Midbrain (tissue), 1 donor: Measurements from ENCODE around the gene HCST.
"Not testable (repeated sequence)": the region's sequence is repeated elsewhere in the genome, so short reads cannot be mapped to it uniquely, and the experiment has no call there.

Source experiments
- DNase-seq: peaks from one replicate; lab custom pipeline; 2025; lab: John Stamatoyannopoulos, UW

Gene HCST

DNA sequence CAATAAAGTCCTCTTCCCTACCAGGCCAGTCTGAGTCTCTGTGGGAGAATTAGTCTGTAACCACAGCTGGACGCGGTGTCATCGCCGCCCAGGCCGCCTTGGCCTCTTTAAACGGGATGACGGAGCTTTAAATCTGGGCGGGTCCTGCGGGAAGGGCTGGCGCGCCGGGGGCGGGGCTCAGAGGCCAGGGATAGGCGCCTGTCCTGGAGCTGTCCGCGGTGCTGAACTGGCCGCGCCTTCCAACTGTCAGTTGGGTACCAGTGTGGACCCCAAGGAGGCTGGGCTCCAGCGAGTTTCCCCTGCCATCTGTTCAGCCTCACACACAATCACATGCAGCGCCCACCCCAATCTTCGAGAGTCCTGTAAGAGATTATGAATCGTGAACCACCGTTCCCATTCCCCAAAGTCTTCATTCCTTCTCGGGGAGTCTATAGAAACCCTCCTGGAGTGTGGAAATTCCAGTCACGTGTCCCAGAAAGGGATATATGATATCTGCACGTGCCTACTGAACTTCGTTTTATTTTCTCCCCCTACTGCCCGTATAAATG lies 22.5 kb upstream of the HCST start:
- peak; percentile 83 for DNase-seq

DNA sequence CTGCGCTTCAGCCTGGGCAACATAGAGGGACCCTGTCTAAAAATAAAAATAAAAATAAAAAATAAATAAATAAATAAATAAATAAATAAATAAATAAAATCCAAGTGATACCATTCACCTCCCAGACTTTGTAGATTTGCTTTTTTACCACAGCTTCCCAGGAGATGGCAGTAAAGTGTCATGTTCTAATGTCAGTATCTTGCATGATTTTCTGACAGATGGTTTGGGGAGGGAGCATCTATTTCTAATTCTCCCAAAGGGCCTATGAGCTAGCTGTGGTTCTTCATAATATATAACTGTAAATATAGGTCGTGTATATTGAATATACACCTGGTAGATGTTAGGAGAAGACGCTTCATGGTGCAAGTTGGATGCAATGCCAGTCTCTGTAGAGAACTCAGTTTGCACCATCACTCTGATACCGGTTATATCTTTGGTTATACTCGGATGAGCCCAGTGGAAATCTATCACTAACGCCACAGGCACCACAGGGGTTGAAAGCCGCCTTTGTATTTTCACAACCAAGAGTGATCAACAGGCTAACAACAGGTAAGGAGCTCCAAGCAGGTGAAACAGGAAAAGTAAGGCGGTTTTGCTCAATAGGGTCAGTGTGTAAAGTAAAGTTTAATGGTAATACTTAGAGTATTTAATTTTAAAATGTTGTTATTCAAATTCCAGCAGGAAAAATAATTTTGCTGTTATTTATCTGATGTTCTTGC lies 20.1 kb upstream of the HCST start:
- peak; percentile 81 for DNase-seq

DNA sequence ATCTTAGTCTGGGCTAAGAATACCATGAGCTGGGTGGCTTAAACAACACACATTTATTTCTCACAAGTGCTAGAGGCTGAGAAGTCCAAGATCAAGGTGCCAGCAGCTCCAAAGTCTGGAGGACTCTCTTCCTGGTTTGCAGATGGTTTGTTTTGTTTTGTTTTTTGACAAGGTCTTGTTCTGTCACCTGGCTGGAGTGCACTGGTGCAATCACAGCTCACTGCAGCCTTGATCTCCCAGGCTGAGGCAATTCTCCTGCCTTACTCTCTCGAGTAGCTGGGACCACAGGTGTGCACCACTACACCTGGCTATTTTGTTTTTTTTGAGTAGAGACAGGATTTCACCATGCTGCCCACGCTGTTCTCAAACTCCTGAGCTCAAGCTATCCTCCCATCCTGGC lies 18.4 kb upstream of the HCST start:
- DNase-seq = no peak

DNA sequence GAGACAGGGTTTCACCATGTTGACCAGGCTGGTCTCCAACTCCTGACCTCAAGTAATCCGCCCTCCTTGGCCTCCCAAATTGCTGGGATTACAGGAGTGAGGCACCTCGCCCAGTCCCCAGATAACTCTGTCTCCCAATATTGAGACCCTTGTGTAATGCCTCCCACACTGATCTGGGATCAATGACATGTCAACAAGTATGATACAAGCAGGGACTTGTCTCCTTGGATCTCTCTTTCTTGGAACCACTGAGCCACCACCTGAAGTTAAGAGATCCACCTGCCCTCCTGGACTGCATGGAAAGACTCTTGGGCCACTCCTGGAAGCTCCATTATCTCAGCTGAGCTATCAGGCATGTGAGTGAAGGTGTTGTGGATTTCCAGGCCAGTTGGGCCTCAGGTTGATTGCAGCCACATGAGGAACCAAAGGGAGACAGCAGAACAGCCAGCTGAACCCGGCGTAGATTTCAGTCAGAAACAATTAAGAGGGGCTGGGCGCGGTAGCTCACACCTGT lies 17.0 kb upstream of the HCST start:
- no peak for DNase-seq

DNA sequence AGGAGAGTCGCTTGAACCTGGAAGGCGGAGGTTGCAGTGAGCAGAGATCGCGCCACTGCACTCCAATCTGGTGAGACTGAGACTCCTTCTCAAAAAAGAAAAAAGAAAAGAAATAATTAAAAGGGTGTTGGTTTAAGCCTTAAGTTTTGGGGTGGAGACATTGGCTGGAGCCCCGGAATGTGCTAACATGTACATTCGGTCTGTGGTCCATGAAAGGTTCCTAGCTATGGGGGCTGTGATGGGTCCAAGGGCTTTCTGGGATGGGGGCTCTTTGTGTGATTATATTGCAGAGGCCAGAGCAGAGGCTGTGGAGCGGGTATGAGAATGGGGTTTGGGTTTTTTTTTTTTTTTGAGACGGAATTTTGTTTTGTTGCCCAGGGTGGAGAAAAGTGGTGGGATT lies 16.4 kb upstream of the HCST start:
- DNase-seq = no peak

DNA sequence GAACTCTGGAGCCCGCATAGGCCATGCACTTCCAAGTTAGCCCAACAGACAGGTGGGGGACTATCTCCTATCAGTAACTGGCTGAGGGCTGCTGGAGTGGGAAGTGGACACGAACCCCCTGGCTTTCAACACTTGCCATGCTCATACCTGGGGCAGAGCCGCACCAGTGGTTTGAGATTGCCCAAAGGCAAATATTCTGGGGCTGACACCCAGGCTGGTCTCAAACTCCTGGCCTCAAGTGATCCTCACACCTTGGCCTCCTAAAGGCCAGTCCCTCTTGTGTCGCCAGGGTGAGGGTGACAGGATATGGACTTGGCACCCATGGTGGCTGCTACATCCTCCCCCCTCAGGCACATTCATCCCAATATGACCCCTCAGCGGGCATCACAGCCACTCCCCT lies 15.1 kb upstream of the HCST start:
- DNase-seq = no peak

DNA sequence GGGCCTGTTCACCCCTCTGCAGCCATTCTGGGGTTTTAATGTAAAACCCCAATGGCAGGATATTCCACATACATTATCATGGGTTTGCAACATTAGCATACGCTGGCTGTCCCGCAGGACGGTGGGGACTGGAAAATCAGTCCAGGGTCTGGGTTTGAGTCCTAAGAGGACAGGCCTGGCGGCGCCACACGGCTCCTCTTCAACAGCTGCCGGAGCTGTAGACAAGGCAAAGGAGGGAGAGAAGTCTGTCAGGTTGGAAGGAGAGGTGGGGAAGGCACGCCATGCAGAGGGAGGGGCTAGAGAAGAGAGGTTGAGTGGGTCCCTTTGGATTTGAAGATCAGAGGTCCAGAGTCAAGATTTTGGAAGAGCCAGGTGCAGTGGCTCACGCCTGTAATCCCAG lies 13.9 kb upstream of the HCST start:
- DNase-seq = no peak

DNA sequence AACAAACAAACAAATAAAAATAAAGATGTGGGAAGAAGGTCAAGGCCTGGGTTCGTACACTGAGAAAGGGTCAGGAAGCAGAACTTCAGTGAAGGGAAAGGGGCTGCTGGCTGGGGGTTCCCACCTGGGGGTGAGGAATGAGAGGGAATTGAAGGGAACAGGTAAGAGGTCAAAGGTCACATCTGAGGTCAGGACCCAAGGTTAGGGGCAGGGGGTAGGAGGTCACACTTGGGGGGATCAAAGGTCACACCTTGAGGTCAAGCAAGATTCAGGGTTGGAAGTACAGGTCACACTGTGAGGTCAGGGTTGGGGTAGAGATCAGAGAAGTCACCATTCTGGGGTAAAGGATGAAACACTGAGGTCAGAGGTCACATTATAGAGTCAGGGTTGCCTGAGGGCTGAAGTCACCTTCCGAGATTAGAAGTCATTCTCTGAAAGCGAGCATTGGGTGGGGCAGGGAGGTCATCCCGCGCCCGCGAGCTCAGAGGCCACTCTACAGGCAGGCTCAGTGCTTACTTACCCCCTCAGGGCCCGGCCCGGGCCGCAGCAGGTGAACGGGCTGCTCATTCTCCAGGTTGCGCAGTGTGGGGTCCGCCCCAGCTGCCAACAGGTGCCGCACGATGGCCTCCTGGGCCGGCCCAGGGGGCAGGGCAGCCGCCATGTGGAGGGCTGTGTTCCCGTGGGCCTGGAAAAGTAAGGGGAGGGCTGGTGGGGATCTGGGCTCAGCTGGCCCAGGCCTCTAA lies 12.8 kb upstream of the HCST start:
- no peak for DNase-seq

DNA sequence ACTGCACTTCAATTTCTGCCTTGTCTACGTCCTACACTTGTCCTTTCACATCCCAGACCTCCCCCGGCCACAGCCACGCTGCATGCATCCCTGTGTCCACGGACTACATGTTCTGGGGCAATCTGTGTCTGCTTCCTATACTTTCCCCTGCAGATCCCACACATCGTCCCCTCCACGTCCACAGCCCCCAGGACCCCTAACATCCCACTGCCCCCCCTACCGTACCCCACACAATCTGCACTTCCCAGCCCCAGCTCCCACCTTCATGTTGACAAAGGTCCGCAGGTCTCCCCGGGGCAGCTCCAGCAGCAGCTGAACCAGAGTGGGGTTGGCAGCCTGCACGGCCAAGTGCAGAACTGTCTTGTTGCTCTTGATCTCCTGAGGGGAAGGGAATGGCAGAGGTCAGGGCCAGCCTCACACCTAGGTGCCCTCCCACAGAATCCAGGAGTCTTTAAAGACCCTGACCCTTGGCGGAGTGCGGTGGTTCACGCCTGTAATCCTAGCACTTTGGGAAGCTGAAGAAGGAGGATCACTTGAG lies 12.1 kb upstream of the HCST start:
- DNase-seq = no peak

DNA sequence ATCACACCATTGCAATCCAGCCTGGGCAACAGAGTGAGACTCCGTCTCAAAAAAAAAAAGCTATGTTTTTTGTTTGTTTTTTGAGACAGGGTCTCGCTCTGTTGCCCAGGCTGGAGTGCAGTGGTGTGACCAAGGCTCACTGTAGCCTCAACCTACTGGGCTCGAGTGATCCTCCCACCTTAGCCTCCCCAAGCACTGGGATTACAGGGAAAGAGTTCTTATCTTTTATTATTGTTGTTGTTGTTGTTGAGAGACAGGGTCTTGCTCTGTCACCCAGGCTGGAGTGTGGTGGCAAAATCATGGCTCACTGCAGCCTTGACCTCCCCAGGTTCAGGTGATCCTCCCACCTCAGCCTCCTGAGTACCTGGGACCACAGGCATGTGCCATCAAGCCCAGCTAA lies 10.5 kb upstream of the HCST start:
- not testable (repeated sequence) for DNase-seq

DNA sequence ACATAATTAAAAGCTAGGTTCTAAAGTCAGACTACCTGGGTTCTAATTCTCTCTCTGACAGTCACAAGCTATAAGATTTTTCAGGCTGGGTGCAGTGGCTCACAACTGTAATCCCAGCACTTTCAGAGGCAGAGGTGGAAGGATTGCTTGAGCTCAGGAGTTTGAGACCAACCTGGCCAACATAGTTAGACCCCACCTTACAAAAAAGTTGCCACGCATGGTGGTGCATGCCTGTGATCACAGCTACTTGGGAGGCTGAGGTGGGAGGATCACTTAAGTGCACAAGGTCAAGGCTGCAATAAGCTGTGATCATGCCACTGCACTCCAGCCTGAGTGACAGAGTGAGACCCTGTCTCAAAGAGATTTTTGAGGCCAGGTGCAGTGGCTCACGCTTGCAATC lies 8.0 kb upstream of the HCST start:
- DNase-seq = no peak

DNA sequence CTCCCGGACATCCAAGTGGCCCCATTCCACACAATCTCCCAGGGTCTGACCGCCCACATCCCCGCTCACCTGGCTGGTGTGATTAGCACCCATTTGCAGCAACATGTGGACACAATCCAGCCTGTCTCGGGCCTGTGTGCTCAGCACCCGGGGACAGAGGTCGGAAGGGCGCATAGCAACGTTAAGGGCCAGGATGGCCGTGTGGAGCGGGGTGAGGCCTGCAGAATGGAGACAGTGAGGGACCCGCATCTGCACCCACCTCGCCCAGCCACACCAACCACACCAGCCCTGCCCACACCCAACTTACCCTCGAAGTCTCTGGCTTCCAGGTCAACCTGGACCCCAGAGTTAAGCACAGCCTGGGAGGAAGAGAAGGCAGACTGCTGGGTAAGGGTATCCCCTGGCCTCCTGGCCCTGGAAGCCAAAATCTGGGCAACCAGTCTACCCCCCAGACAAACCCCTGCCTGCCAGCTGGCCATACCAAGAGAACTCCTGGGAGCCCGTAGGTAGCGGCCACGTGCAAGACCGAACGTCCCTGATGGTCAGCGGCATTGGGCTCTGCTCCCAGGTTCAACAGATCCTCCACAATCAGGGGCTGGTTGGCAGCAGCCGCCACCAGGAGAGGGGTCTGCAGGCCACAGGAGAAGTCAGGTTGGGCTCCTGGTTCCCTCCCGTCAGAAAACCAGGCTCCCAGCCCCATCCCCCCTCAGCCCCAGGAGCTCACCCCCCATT lies 6.3 kb upstream of the HCST start:
- DNase-seq = no peak

DNA sequence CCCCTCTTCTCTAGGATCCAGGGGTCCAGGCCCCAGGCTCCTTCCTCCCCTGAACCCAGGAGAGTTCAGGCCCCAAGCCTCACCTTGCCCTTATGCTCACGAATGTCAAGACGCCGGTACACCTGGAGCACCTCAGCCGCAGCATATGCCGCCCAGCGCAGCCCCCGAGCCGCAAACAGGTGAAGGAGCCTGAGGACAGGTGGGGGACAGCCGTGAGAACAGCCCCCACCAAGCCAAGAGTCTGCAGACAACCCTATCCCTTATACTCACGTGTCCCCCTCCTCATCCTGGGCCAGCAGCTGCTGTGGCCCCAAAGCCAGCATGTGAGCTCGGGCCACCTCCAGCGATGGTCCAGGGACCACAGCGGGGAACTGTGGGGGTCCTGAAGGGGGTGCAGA lies 5.7 kb upstream of the HCST start:
- no peak for DNase-seq

DNA sequence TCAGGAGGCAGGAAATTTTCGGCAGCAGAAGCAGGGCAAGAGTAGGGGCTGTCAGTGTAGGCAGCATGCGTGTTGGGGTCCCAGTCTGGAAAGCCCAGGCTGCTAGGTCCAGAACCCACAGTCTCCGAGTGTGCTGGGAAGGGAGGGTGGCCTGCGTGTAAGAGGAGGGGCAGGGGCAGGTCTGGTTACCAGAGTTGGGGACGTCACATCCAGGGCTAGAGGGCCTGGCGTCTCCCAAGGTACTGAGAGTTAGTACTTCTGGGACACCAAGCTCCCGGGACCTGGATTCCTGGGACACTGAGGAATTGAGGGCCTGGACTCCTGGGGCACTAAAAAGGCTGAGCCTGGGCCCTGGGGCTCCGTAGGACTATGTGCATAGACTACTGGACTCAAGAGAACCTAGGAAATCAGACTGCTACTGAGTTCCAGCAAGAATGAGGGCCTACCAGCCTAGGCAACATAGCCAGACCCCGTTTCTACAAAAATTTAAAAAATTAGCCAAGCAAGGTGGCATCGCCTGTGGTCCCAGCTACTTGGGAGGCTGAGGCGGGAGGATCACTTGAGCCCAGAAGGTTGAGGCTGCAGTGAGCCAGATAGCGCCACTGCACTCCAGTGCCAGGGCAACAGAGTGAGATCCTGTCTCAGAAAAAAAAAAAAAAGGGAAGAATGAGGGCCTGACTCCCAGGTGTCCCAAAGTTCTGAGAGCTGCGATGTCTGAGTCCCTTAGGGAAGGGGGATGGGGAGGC lies 4.5 kb upstream of the HCST start:
- no peak for DNase-seq

DNA sequence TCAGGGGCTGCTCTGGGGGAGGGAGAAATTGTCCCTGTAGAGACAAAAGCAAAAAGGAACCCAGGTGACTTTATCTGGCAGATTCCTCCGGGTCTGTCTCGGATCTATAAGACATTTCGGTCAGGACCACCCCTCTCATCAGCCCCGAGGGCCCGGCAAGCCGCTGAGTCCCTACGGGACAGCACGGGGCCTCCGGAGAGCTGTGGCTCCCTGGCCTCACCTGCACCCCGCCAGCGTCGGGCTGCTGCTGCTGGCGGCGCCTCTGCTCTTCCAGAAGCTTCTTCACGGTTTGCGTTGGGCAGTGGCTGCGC lies 3.9 kb upstream of the HCST start:
- DNase-seq = no peak

DNA sequence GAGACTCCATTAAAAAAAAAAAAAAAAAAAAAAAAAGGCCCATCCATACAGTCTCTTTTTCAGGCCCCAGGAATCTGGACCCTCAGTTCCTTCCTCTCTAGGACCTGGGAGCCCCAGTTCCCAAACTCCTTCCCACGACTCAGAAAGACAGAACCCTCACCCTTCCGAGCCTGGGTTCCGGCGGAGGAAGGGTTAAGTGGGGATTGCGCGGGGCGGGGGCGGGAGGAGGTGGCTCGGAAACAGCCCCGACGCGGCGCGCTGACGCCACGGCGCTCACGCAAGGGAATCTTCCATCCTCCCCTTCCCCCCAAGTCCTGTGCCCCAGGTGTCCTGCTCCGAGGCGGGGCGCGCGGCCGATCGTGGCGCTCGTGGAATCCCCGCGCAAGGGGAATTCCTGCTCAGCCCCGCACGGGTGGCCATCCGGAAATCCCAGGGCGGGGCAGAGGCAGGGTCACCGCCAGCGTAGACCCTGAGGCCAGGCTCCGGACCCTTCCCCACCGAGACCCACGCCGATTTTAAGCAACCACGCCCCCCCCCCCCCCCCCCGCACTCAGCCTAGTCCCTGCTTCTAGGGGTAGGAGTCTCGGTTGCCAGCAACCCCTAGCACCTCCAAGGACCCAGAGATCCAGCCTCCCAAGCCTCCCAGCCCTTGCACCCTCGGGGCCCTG lies 2.6 kb upstream of the HCST start:
- peak; percentile 63 for DNase-seq

DNA sequence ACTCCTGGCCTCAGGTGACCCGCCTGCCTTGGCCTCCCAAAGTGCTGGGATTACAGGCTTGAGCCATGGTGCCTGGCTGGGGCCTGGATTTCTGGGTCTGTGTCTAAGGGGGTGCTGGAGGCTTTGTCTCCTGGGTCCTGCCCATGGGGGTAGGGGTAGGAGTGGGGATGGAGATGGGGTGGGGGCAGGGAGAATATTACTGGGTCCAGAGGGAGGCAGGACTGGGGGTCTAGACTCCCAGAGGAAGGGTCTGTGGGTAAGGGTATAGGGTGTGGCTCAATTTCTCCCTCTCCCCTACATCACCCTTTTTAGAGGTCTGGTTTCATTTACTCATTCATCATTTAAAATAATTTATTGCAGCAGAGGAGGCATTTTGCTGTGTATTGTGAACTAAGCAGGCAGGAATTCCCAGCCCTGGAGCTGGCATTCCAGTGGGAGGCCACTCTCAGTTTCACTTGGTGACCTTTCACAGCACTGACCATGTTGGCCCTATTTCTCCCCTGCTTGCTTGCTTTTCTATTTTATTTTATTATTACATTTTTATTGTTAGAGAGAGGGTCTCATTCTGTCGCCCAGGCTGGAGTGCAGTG lies 1.2 kb upstream of the HCST start:
- DNase-seq = no peak

DNA sequence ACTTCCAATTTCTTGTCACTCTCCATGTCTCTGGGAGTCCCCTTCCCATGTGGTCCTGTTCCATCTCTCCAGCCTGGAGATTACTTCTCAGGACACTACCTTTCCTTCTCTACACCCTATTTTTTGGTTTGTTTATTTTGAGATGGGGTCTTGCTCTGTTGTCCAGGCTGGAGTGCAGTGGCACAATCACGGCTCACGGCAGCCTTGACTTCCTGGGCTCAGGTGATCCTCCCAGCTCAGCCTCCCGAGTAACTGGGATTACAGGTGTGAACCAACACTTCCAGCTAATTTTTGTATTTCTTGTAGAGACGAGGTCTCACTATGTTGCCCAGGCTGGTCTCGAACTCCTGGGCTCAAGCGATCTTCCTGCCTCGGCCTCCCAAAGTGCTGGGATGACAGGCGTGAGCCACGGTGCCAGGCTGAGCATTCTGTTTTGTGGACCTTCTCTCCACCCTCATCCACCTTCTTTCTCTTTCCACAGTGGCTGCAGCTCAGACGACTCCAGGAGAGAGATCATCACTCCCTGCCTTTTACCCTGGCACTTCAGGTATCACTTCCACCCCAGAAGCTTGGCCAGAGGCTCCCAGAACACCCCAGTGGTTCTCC lies 644 bp downstream of the HCST start:
- no peak for DNase-seq

DNA sequence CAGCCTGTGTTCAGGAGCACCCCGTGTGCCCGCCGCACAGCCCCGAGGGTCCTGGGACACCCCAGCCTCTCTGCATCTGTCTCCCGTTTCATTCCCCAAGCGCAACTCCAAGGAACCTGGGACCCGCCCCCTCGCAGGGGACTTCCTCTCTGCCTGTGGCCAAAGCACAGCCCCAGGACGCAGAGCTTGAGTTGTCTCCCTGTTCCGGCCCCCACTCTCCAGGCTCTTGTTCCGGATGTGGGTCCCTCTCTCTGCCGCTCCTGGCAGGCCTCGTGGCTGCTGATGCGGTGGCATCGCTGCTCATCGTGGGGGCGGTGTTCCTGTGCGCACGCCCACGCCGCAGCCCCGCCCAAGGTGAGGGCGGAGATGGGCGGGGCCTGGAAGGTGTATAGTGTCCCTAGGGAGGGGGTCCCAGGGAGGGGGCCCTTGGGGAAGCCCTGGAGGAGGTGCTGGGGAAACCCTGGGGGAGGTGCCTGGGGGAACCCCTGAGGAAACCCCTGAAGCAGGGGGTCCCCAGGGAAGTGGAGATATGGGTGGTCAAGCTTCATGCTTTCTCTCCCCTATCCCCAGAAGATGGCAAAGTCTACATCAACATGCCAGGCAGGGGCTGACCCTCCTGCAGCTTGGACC lies 1.3 kb downstream of the HCST start:
- DNase-seq = peak; percentile 40
